H1 (cell line): ENCODE measurements around the gene WFDC12. TPM values are rescaled to one million over a fixed set of nuclear protein-coding genes. Genes with fewer than 3 reads are reported as not detected.

Source experiments
- CTCF ChIA-PET: fragments of 300-600 bp; sonication (Branson Sonifier 250); formaldehyde crosslinking; loops from one replicate; lab custom pipeline; 2021; ENCODE audit not compliant: partially characterized antibody; lab: Charles Lee
- POLR2A ChIA-PET: fragments of 300-600 bp; sonication (Branson Sonifier 250); formaldehyde crosslinking; loops from one replicate; lab custom pipeline; 2021; ENCODE audit warnings: inconsistent platforms; ENCODE audit not compliant: partially characterized antibody; lab: Charles Lee
- DNase-seq, 2 experiments: peaks; one replicate each; pipeline versions ENCODE4 v3.0.0 to v3.0.0-alpha.2; 2010 to 2022; ENCODE audit warnings: low spot score in 2 of 2, low read depth in 1 of 2, mixed read lengths in 1 of 2
- FAIRE-seq: peaks from 2 replicates; lab custom pipeline; 2011; peaks lifted over from hg19 to GRCh38; lab: Jason Lieb, UNC
- H2AFZ ChIP-seq: 2 replicates; pipeline ENCODE4 v1.8.1; 2012; ENCODE audit warnings: low read length, inconsistent platforms
- H2AK5ac ChIP-seq: 2 replicates; pipeline ENCODE4 v1.6.1; 2013; ENCODE audit warnings: low read depth, low read length
- H2BK120ac ChIP-seq: replicated peaks from 2 replicates; pipeline ENCODE3; 2013; ENCODE audit warnings: low read depth, low read length, inconsistent platforms
- H2BK12ac ChIP-seq: 2 replicates; pipeline ENCODE4 v1.6.1; 2013; ENCODE audit warnings: low read depth, low read length
- H2BK15ac ChIP-seq: 2 replicates; pipeline ENCODE4 v1.6.1; 2013; ENCODE audit warnings: low read length
- H2BK20ac ChIP-seq: 2 replicates; pipeline ENCODE4 v1.6.1; 2013; ENCODE audit warnings: low read length
- H2BK5ac ChIP-seq: 2 replicates; pipeline ENCODE4 v1.6.1; 2013; ENCODE audit warnings: low read depth, low read length
- H3K14ac ChIP-seq: 2 replicates; pipeline ENCODE4 v1.6.1; 2013; ENCODE audit warnings: inconsistent platforms; ENCODE audit not compliant: insufficient read length
- H3K18ac ChIP-seq: 2 replicates; pipeline ENCODE4 v1.6.1; 2013; ENCODE audit warnings: low read length; ENCODE audit errors: extremely low read depth
- H3K23ac ChIP-seq: 2 replicates; pipeline ENCODE4 v1.6.1; 2013; ENCODE audit warnings: inconsistent platforms; ENCODE audit not compliant: insufficient read length
- H3K23me2 ChIP-seq: 2 replicates; pipeline ENCODE4 v1.6.1; 2013; ENCODE audit warnings: low read depth, low read length
- H3K27ac ChIP-seq: 2 replicates; pipeline ENCODE4 v1.6.1; 2011; ENCODE audit warnings: low read depth, low read length, inconsistent platforms
- H3K27me3 ChIP-seq, 4 experiments: replicated peaks in 1 of 4; 1 replicate in 1 of 4; 2 replicates in 3 of 4; pipeline versions ENCODE4 v1.6.1 to v1.8.1; 2011 to 2013; ENCODE audit warnings: low read length in 3 of 4, mild to moderate bottlenecking in 3 of 4, inconsistent platforms in 2 of 4, mixed read lengths in 2 of 4, moderate library complexity in 1 of 4; ENCODE audit not compliant: control insufficient read depth in 3 of 4, insufficient read depth in 3 of 4; ENCODE audit errors: extremely low read depth in 1 of 4
- H3K36me3 ChIP-seq, 4 experiments: 2 replicates each; pipeline versions ENCODE4 v1.6.1 to v1.8.1; 2011 to 2013; ENCODE audit warnings: mild to moderate bottlenecking in 4 of 4, low read length in 3 of 4, moderate library complexity in 2 of 4, control low read depth in 1 of 4, inconsistent platforms in 1 of 4; ENCODE audit not compliant: insufficient read depth in 4 of 4, control insufficient read depth in 2 of 4
- H3K4ac ChIP-seq: replicated peaks from 2 replicates; pipeline ENCODE3; 2013; ENCODE audit warnings: low read length, low read depth, mixed read lengths, inconsistent platforms; ENCODE audit not compliant: insufficient read length
- H3K4me1 ChIP-seq, 4 experiments: replicated peaks in 1 of 4; 1 replicate in 1 of 4; 2 replicates in 3 of 4; pipeline versions ENCODE4 v1.6.1 to v1.8.1; 2011 to 2013; ENCODE audit warnings: low read length in 3 of 4, inconsistent platforms in 2 of 4, mixed read lengths in 1 of 4; ENCODE audit not compliant: insufficient read depth in 4 of 4, control insufficient read depth in 3 of 4
- H3K4me2 ChIP-seq, 2 experiments: 2 replicates each; pipeline versions ENCODE4 v1.6.1 to v1.8.1; 2011 to 2013; ENCODE audit warnings: low read depth in 2 of 2, low read length in 2 of 2, control low read depth in 1 of 2, inconsistent platforms in 1 of 2, mild to moderate bottlenecking in 1 of 2; ENCODE audit not compliant: insufficient read depth in 1 of 2
- H3K4me3 ChIP-seq, 4 experiments: fragments of 200-600, 300-600 bp in 1 of 4; sonication (generic), shearing (Covaris generic), sonication (Bioruptor Twin) in 1 of 4; 2 replicates each; pipeline versions ENCODE4 v1.5.1 to v1.8.1; 2011 to 2016; ENCODE audit warnings: low read length in 4 of 4, low read depth in 3 of 4, control low read depth in 2 of 4, inconsistent platforms in 2 of 4, mild to moderate bottlenecking in 2 of 4, mixed read lengths in 1 of 4, moderate library complexity in 1 of 4; ENCODE audit not compliant: insufficient read depth in 2 of 4; ENCODE audit errors: extremely low read depth in 1 of 4
- H3K56ac ChIP-seq: replicated peaks from 2 replicates; pipeline ENCODE3; 2013; ENCODE audit warnings: low read depth, mild to moderate bottlenecking, mixed read lengths, low read length, inconsistent platforms; ENCODE audit not compliant: insufficient read length
- H3K79me1 ChIP-seq: 2 replicates; pipeline ENCODE4 v1.6.1; 2013; ENCODE audit warnings: low read depth, low read length, control low read depth
- H3K79me2 ChIP-seq, 2 experiments: 2 replicates each; pipeline versions ENCODE4 v1.6.1 to v1.8.1; 2012 to 2013; ENCODE audit warnings: low read length in 2 of 2, mild to moderate bottlenecking in 2 of 2, inconsistent platforms in 1 of 2; ENCODE audit not compliant: insufficient read depth in 2 of 2, control insufficient read depth in 1 of 2
- H3K9ac ChIP-seq, 4 experiments: replicated peaks in 1 of 4; 1 replicate in 1 of 4; 2 replicates in 3 of 4; pipeline versions ENCODE4 v1.6.1 to v1.8.1; 2011 to 2013; ENCODE audit warnings: low read depth in 3 of 4, low read length in 3 of 4, control low read depth in 2 of 4, mild to moderate bottlenecking in 2 of 4, moderate library complexity in 2 of 4, inconsistent platforms in 1 of 4; ENCODE audit errors: extremely low read depth in 1 of 4
- H3K9me3 ChIP-seq, 2 experiments: 2 replicates each; pipeline versions ENCODE4 v1.6.1 to v1.8.1; 2012 to 2013; ENCODE audit warnings: mild to moderate bottlenecking in 2 of 2, moderate library complexity in 2 of 2, control low read depth in 1 of 2, inconsistent platforms in 1 of 2, low read depth in 1 of 2, low read length in 1 of 2, mixed read lengths in 1 of 2; ENCODE audit not compliant: insufficient read depth in 2 of 2
- H4K20me1 ChIP-seq, 2 experiments: replicated peaks in 1 of 2; 2 replicates each; pipeline versions ENCODE3 to v1.8.1; 2011 to 2013; ENCODE audit warnings: inconsistent platforms in 2 of 2, low read length in 2 of 2, mild to moderate bottlenecking in 1 of 2; ENCODE audit not compliant: insufficient read depth in 2 of 2, control insufficient read depth in 1 of 2
- H4K5ac ChIP-seq: 2 replicates; pipeline ENCODE4 v1.6.1; 2013; ENCODE audit warnings: low read length, low read depth, mixed read lengths, inconsistent platforms; ENCODE audit not compliant: insufficient read length
- H4K8ac ChIP-seq: 2 replicates; pipeline ENCODE4 v1.8.0; 2013; ENCODE audit warnings: mild to moderate bottlenecking, moderate library complexity, low read length, inconsistent platforms; ENCODE audit not compliant: insufficient read depth; ENCODE audit errors: extremely low read depth
- H4K91ac ChIP-seq: replicated peaks from 2 replicates; pipeline ENCODE3; 2013; ENCODE audit warnings: low read length, mixed read lengths, inconsistent platforms; ENCODE audit not compliant: insufficient read length
- EGR1 ChIP-seq: IDR thresholded peaks from 2 replicates; pipeline ENCODE4 v1.6.1; 2011; ENCODE audit warnings: low read depth, low read length, borderline replicate concordance
- GABPA ChIP-seq: IDR thresholded peaks from 2 replicates; pipeline ENCODE4 v1.6.1; 2011; ENCODE audit warnings: mild to moderate bottlenecking, low read length, moderate library complexity, borderline replicate concordance; ENCODE audit not compliant: insufficient read depth
- SP1 ChIP-seq: IDR thresholded peaks from 2 replicates; pipeline ENCODE4 v1.6.1; 2011; ENCODE audit warnings: low read depth, low read length
- SRF ChIP-seq: IDR thresholded peaks from 2 replicates; pipeline ENCODE4 v1.6.1; 2011; ENCODE audit warnings: mild to moderate bottlenecking, low read depth, low read length, moderate library complexity
- TEAD4 ChIP-seq: IDR thresholded peaks from 2 replicates; pipeline ENCODE4 v1.6.1; 2012; ENCODE audit warnings: low read depth, low read length, inconsistent platforms, mixed read lengths
- WGBS, 2 experiments: shearing (Covaris generic) in 1 of 2; methylation state at CpG; one replicate each; pipeline versions ENCODE4 v1.1.6 to v1.1.7; 2013 to 2015; ENCODE audit warnings: low lambda C conversion rate in 2 of 2, mixed read lengths in 2 of 2, inconsistent platforms in 1 of 2, low coverage in 1 of 2, missing lambda C conversion rate in 1 of 2; ENCODE audit not compliant: insufficient replicate concordance in 2 of 2, insufficient coverage in 1 of 2, insufficient read length in 1 of 2; ENCODE audit errors: extremely low coverage in 1 of 2, missing lambda C conversion rate in 1 of 2; 5-methylcytosine and 5-hydroxymethylcytosine counted together
- polyA plus RNA-seq, 7 experiments: library from polyadenylated mRNA; depleted of rRNA in 3 of 7; stranded (reverse) in 5 of 7; unstranded in 2 of 7; fragments of >200 nt in 5 of 7; fragments of 200-250 nt in 2 of 7; gene quantifications; 1 replicate in 5 of 7; 2 replicates in 1 of 7; 4 replicates in 1 of 7; pipeline versions ENCODE4 v1.2.1 to v1.2.3, GENCODE V29; 2011 to 2013; ENCODE audit warnings: missing spikeins in 2 of 7, mixed read lengths in 2 of 7
- total RNA-seq: library from RNA; stranded (reverse); fragmentation: NEBNext Ultra II Directional; extraction: Animal tissue kit (Norgen Biotek cat#: 25700); gene quantifications from 2 replicates; pipeline ENCODE4 v1.2.1, GENCODE V29; 2021

Gene WFDC12
- total and polyA plus RNA-seq, 2 of the 8 experiments (the other 6 are each of a cell fraction or from before 2014, with no cell fraction given), result not detected

DNA sequence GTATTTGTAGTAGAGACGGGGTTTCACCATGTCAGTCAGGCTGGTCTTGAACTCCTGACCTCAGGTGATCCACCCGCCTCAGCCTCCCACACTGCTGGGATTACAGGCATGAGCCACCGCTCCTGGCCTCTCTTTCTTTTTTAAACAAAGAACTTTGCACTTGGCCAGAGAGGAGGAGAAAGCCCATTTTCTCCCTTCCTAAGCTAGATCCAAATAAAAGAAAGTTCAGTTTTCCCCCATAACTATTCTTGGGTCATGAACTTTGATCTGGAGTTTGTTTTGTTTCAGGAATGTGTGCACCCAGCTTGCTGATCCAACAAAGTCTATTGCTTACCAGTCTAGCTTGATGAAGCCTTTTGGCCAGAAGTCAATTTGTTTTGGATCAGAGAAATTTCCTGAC lies 46.7 kb downstream of the WFDC12 start:
- Histone ChIP-seq H3K27me3 (no peaks in the 10 kb centered on the region), H2AFZ (no peak overlapping the region), H3K27ac (no peak overlapping the region), H2BK12ac (no peak overlapping the region), H3K4me2 (no peak overlapping the region), H3K36me3 (peaks cover 0 to 33% (median 7%) of the 10 kb centered on the region in 4 experiments; a peak in 4 of 8 replicates), H3K79me1 (no peaks in the 10 kb centered on the region), H3K18ac (no peak overlapping the region), H3K23ac (no peak overlapping the region), H3K56ac (no peak overlapping the region), H3K4me3 (no peak overlapping the region), H2AK5ac (no peak overlapping the region), H3K4ac (no peak overlapping the region), H3K79me2 (no peaks in the 10 kb centered on the region), H4K5ac (no peak overlapping the region), H3K9me3 (peaks cover 3 to 4% of the 10 kb centered on the region in 2 experiments; a peak in 3 of 4 replicates), H4K20me1 (no peaks in the 10 kb centered on the region), H4K8ac (no peak overlapping the region), H3K14ac (no peak overlapping the region), H2BK5ac (no peak overlapping the region), H3K4me1 (peaks cover 0 to 8% (median 2%) of the 10 kb centered on the region in 4 experiments; a peak in 1 of 7 replicates), H3K9ac (no peak overlapping the region), H3K23me2 (no peaks in the 10 kb centered on the region), H2BK20ac (no peak overlapping the region), H2BK120ac (no peak overlapping the region), H4K91ac (no peak overlapping the region), H2BK15ac (no peak overlapping the region)
- ChIA-PET POLR2A (no interaction called here), CTCF (interaction anchor here (1.1 to 4.2 kb wide), 3 partner anchors 18 to 34 kb away, joined by 3 to 32 read pairs (median 10); no protein-coding TSS in a partner anchor)
- WGBS, 2 experiments, result 84% methylated on average over 3 of the region's 3 CpGs; no CpG with 5 or more reads in 1 of the 2 experiments
- DNase-seq (no peak), FAIRE-seq (no peak)
- TF ChIP-seq TEAD4 (no peak), GABPA (no peak), SRF (no peak), EGR1 (no peak), SP1 (no peak)
